WI38 (cell line): ENCODE results near the gene SCN1B.

ENCODE experiments used
- H3K4me3 ChIP-seq: 2 replicates; pipeline ENCODE4 v1.5.1; 2011; ENCODE audit warnings: low read depth, mild to moderate bottlenecking, control low read depth, low read length
- CTCF ChIP-seq: IDR thresholded peaks from 2 replicates; pipeline ENCODE4 v1.5.1; 2012; ENCODE audit warnings: low read depth, mild to moderate bottlenecking, control low read depth, low read length

The SCN1B gene

GRCh38 chr19:35017507-35017906, 12.8 kb upstream of the SCN1B start:
- no peak overlapping the region for H3K4me3 ChIP-seq
- no peak for TF ChIP-seq CTCF

- no peak overlapping the region for H3K4me3 ChIP-seq
- TF ChIP-seq CTCF: no peak
Observed at GRCh38 chr19:35018379-35018778, 11.9 kb upstream of the SCN1B start.

- TF ChIP-seq CTCF: no peak
- H3K4me3 ChIP-seq: no peak overlapping the region
Observed at GRCh38 chr19:35019144-35019543, 11.1 kb upstream of the SCN1B start.

- H3K4me3 ChIP-seq: no peak overlapping the region
- no peak for TF ChIP-seq CTCF
Observed at GRCh38 chr19:35021016-35021415, 9.3 kb upstream of the SCN1B start.

GRCh38 chr19:35021596-35021995, 8.7 kb upstream of the SCN1B start:
- H3K4me3 ChIP-seq: no peak overlapping the region
- no peak for TF ChIP-seq CTCF

GRCh38 chr19:35022460-35022859, 7.8 kb upstream of the SCN1B start:
- TF ChIP-seq CTCF: no peak

GRCh38 chr19:35023428-35023827, 6.8 kb upstream of the SCN1B start:
- no peak overlapping the region for H3K4me3 ChIP-seq
- TF ChIP-seq CTCF: no peak

More at GRCh38 chr19:35022460-35022859, 7.8 kb upstream of the SCN1B start:
- no peak overlapping the region for H3K4me3 ChIP-seq
